ENCODE data around the gene DHRS2. TPM values are rescaled to one million over a fixed set of nuclear protein-coding genes. Genes with fewer than 3 reads are reported as not detected.

The DHRS2 gene
- polyA plus RNA-seq, 1 donor (not counting 4 experiments of a cell fraction or from before 2014, with no cell fraction given), result 0.14 TPM

DNA sequence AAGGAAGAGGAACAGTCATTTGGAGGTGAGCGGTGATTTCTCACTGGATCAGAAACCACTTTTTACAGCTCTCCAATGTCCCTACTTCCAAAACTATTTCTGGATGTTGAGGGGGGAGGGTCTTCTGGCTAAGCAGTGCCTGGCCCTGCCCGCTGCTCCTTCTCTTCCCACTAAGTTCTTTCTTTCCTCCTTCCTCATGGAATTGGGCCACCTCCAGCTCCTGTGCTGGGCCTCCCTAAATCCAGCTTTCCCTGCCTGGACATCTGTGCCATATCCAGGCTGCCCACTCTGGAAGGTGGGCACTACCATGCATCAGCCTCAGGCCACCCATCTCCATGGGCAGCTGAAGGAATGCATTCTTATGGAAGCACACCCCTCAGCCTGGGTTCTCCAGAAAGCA lies 11.5 kb downstream of the DHRS2 start:
- H3K9me1 ChIP-seq (ENCODE audit: control insufficient read depth, extremely low read depth, insufficient read depth, low read length), result no peaks in the 10 kb centered on the region
- H3K4me2 ChIP-seq (ENCODE audit: control insufficient read depth, extremely low read depth, insufficient read depth, low read depth, low read length), result no peak overlapping the region

DNA sequence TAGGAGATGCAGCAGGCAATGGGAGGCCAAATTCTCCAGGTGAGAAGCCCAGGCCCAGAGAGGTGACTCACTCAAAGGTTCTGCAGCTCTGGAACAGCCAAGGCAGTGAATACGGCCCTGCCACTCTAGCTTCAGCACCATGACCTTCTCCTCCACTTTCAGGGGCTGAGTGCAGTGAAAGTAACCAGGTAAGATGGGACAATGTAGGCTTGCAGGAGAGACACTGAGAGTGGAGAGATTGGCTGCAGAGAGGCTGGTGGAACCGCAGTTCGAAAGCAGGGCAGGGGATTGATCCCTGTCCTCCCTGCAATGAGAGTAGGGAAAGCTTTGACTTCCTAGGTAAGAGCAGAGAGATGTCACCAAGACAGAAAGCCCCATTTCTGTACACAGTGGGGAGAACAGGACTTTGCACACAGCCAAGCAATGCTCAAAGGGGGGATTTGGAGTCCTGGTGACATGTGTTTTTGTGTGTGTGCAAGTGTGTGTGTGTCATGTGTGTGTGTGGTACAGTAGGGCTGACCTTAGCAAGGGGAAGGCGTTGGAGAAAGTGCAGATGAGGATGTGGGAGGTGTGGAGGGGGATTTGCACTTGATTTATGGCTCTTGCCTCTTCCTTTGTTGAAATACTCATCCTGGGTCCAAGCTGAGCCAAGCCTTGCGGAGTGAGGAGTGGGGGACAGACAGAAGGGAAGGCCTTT lies 12.7 kb downstream of the DHRS2 start:
- Histone ChIP-seq H3K27me3 (ENCODE audit: control insufficient read depth, extremely low read depth, insufficient read depth, low read length) (peaks cover 4% of the 10 kb centered on the region), H3K4me1 (ENCODE audit: control insufficient read depth, extremely low read depth, insufficient read depth, low read length) (no peaks in the 10 kb centered on the region), H3K4me3 (ENCODE audit: control insufficient read depth in 2 of 3, extremely low read depth in 1 of 3, insufficient read depth in 2 of 3, low read depth in 1 of 3, low read length in 3 of 3) (no peak overlapping the region), H2AFZ (ENCODE audit: control insufficient read depth, low read length) (no peak overlapping the region), H3K36me3 (ENCODE audit: control insufficient read depth in 2 of 2, extremely low read depth in 1 of 2, insufficient read depth in 2 of 2, low read length in 2 of 2) (no peaks in the 10 kb centered on the region), H3K79me2 (ENCODE audit: control insufficient read depth, insufficient read depth, low read length) (no peaks in the 10 kb centered on the region), H4K20me1 (ENCODE audit: control insufficient read depth, extremely low read depth, insufficient read depth, low read length) (no peaks in the 10 kb centered on the region), H3K9me1 (ENCODE audit: control insufficient read depth, extremely low read depth, insufficient read depth, low read length) (no peaks in the 10 kb centered on the region), H3K4me2 (ENCODE audit: control insufficient read depth, extremely low read depth, insufficient read depth, low read depth, low read length) (no peak overlapping the region), H3K27ac (ENCODE audit: control insufficient read depth, insufficient read depth, low read length) (no peak overlapping the region), H3K9me3 (ENCODE audit: control insufficient read depth, low read depth, low read length) (no peaks in the 10 kb centered on the region), H3K9ac (ENCODE audit: control insufficient read depth, extremely low read depth, insufficient read depth, low read length) (no peak overlapping the region)
- dilution Hi-C loops (cut with MboI; ENCODE audit: extremely low pct_ligation_motif_present, low sequenced_read_pairs), result no loop called here
- no peak for DNase-seq (ENCODE audit: low read depth, low spot score)
- TF ChIP-seq, protein P1, sequence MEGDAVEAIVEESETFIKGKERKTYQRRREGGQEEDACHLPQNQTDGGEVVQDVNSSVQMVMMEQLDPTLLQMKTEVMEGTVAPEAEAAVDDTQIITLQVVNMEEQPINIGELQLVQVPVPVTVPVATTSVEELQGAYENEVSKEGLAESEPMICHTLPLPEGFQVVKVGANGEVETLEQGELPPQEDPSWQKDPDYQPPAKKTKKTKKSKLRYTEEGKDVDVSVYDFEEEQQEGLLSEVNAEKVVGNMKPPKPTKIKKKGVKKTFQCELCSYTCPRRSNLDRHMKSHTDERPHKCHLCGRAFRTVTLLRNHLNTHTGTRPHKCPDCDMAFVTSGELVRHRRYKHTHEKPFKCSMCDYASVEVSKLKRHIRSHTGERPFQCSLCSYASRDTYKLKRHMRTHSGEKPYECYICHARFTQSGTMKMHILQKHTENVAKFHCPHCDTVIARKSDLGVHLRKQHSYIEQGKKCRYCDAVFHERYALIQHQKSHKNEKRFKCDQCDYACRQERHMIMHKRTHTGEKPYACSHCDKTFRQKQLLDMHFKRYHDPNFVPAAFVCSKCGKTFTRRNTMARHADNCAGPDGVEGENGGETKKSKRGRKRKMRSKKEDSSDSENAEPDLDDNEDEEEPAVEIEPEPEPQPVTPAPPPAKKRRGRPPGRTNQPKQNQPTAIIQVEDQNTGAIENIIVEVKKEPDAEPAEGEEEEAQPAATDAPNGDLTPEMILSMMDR (optimal IDR thresholded peaks at IDR 0.05 in 1 of 3, IDR thresholded peaks at IDR 0.05 in 1 of 3, conservative IDR thresholded peaks at IDR 0.05 in 1 of 3; ENCODE audit: extremely low read depth in 1 of 3, insufficient read depth in 2 of 3, low read length in 3 of 3), result no peak
- FAIRE-seq, result no peak

More for the DNA sequence above, 11.5 kb downstream of the DHRS2 start:
- Histone ChIP-seq H3K9ac (ENCODE audit: control insufficient read depth, extremely low read depth, insufficient read depth, low read length) (no peak overlapping the region), H3K27ac (ENCODE audit: control insufficient read depth, insufficient read depth, low read length) (no peak overlapping the region), H3K4me3 (ENCODE audit: control insufficient read depth in 2 of 3, extremely low read depth in 1 of 3, insufficient read depth in 2 of 3, low read depth in 1 of 3, low read length in 3 of 3) (no peak overlapping the region), H3K4me1 (ENCODE audit: control insufficient read depth, extremely low read depth, insufficient read depth, low read length) (no peaks in the 10 kb centered on the region), H3K27me3 (ENCODE audit: control insufficient read depth, extremely low read depth, insufficient read depth, low read length) (peaks cover 4% of the 10 kb centered on the region), H2AFZ (ENCODE audit: control insufficient read depth, low read length) (no peak overlapping the region), H3K36me3 (ENCODE audit: control insufficient read depth in 2 of 2, extremely low read depth in 1 of 2, insufficient read depth in 2 of 2, low read length in 2 of 2) (no peaks in the 10 kb centered on the region), H3K9me3 (ENCODE audit: control insufficient read depth, low read depth, low read length) (no peaks in the 10 kb centered on the region), H4K20me1 (ENCODE audit: control insufficient read depth, extremely low read depth, insufficient read depth, low read length) (no peaks in the 10 kb centered on the region), H3K79me2 (ENCODE audit: control insufficient read depth, insufficient read depth, low read length) (no peaks in the 10 kb centered on the region)
- TF ChIP-seq, protein P1 (optimal IDR thresholded peaks at IDR 0.05 in 1 of 3, IDR thresholded peaks at IDR 0.05 in 1 of 3, conservative IDR thresholded peaks at IDR 0.05 in 1 of 3; ENCODE audit: extremely low read depth in 1 of 3, insufficient read depth in 2 of 3, low read length in 3 of 3), result no peak
- TF ChIP-seq EZH2 (IDR thresholded peaks at IDR 0.05; ENCODE audit: low read length), result no peak
- dilution Hi-C loops (cut with MboI; ENCODE audit: extremely low pct_ligation_motif_present, low sequenced_read_pairs), result no loop called here
- FAIRE-seq (no peak), DNase-seq (ENCODE audit: low read depth, low spot score) (no peak)

Measured in keratinocyte (primary cell).